GM23248 (cell line): Measurements from ENCODE around the gene ACP6.

Experiments used
- EZH2 ChIP-seq: fragments of 200-600 bp; sonication (generic); IDR thresholded peaks from 2 replicates; pipeline ENCODE4 v1.6.1; 2018; ENCODE audit warnings: antibody characterized with exemption, mild to moderate bottlenecking; ENCODE audit not compliant: insufficient read depth, poor library complexity, severe bottlenecking
- EZH2phosphoT487 ChIP-seq: fragments of 200-600 bp; sonication (generic); IDR thresholded peaks from 2 replicates; pipeline ENCODE4 v1.6.1; 2018; ENCODE audit warnings: antibody characterized with exemption, moderate library complexity, mild to moderate bottlenecking, low read depth; ENCODE audit not compliant: insufficient read depth

- no peak for TF ChIP-seq EZH2
- no peak for TF ChIP-seq EZH2phosphoT487
Measured at GRCh38 chr1:147611021-147611426, 59.3 kb downstream of the ACP6 start.
